WERI-Rb-1 (cell line): ENCODE results near the gene EYS.

Experiments
- DNase-seq: peaks from one replicate; pipeline ENCODE4 v3.0.0-alpha.2; 2020
- H3K27ac ChIP-seq: fragments of 250-450 bp; sonication (Bioruptor Pico); 2 replicates; pipeline ENCODE4 v1.5.1; 2020; ENCODE audit warnings: mild to moderate bottlenecking, moderate library complexity
- H3K27me3 ChIP-seq: fragments of 250-450 bp; sonication (Bioruptor Pico); 2 replicates; pipeline ENCODE4 v1.5.1; 2021; ENCODE audit warnings: mild to moderate bottlenecking, low read depth, moderate library complexity; ENCODE audit not compliant: insufficient read depth, severe bottlenecking
- H3K36me3 ChIP-seq: fragments of 250-450 bp; sonication (Bioruptor Pico); 2 replicates; pipeline ENCODE4 v1.5.1; 2020; ENCODE audit warnings: mild to moderate bottlenecking, moderate library complexity
- H3K4me3 ChIP-seq: 2 replicates; pipeline ENCODE4 v1.5.1; 2011; ENCODE audit warnings: low read depth, mild to moderate bottlenecking, control low read depth, low read length
- H3K9me3 ChIP-seq: fragments of 250-450 bp; sonication (Bioruptor Pico); 2 replicates; pipeline ENCODE4 v1.5.1; 2021; ENCODE audit warnings: mild to moderate bottlenecking, moderate library complexity; ENCODE audit not compliant: severe bottlenecking
- CTCF ChIP-seq: IDR thresholded peaks from 2 replicates; pipeline ENCODE4 v1.5.1; 2011; ENCODE audit warnings: low read depth, mild to moderate bottlenecking, control low read depth, inconsistent platforms, low read length

EYS gene

DNA sequence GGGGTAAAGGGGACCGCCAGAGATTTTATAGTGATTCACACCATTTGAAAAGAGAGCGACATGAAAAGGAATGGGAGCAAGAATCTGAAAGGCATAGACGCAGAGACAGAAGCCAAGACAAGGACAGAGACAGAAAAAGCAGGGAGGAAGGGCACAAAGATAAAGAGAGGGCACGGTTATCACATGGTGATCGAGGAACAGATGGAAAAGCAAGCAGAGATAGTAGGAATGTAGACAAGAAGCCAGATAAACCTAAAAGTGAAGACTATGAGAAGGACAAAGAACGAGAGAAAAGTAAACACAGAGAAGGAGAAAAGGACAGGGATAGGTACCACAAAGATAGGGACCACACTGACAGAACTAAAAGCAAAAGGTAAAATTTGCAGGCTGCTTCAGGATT lies 1993.7 kb downstream of the EYS start:
- no peak for TF ChIP-seq CTCF
- DNase-seq = no peak
- Histone ChIP-seq H3K9me3 (no peaks in the 10 kb centered on the region), H3K27me3 (no peaks in the 10 kb centered on the region), H3K4me3 (no peak overlapping the region), H3K36me3 (peaks cover 41% of the 10 kb centered on the region), H3K27ac (no peak overlapping the region)

DNA sequence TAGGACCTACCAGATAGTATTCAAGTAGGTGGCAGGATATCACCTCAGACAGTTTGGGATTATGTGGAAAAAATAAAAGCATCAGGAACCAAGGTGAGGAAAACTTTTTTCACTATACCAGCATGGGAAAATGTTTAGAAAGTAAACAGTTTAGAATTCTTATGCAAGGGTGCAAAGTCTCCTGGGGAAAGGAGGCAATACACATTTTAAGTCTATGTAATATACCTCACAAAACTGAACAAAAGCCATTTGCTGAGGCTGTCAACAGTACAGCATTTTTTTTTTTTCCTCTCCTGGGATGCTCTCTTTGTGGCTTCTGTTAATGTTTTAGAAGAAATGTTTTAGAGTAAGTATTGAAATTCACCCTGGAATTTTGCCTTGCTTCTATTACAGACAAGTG lies 1997.9 kb downstream of the EYS start:
- H3K27ac ChIP-seq = no peak overlapping the region
- H3K27me3 ChIP-seq = no peaks in the 10 kb centered on the region
- H3K36me3 ChIP-seq = peaks cover 74% of the 10 kb centered on the region
- DNase-seq = no peak
- no peaks in the 10 kb centered on the region for H3K9me3 ChIP-seq
- TF ChIP-seq CTCF = no peak
- no peak overlapping the region for H3K4me3 ChIP-seq

- no peak for DNase-seq
- TF ChIP-seq CTCF = no peak
- H3K36me3 ChIP-seq = peaks cover 77% of the 10 kb centered on the region
- H3K27me3 ChIP-seq = no peaks in the 10 kb centered on the region
- no peak overlapping the region for H3K27ac ChIP-seq
- no peak overlapping the region for H3K4me3 ChIP-seq
- no peaks in the 10 kb centered on the region for H3K9me3 ChIP-seq
Measured at GRCh38 chr6:63708631-63709030, 1998.4 kb downstream of the EYS start.

GRCh38 chr6:63706630-63707029 lies 2000.4 kb downstream of the EYS start:
- no peaks in the 10 kb centered on the region for H3K27me3 ChIP-seq
- TF ChIP-seq CTCF = no peak
- DNase-seq = no peak
- no peak overlapping the region for H3K27ac ChIP-seq
- H3K4me3 ChIP-seq = no peak overlapping the region
- H3K9me3 ChIP-seq = no peaks in the 10 kb centered on the region
- H3K36me3 ChIP-seq = peaks cover 74% of the 10 kb centered on the region

DNA sequence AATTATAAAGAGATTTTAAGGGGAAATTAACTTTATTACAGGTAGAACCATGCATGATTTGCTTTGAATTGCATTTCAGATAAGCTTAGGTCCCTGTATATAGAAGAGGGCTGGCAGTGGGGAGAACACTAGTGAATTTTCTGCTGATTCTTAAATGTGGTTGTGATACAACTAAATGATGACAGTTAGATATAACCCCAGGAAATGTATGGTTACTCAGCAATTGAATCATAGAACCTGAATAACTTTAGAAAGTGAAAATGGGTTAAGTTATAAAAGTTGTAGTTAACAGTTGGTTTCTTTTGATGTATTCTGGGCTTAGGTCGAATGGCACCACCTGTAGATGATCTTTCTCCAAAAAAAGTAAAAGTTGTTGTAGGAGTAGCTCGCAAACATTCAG lies 2001.3 kb downstream of the EYS start:
- no peak overlapping the region for H3K4me3 ChIP-seq
- H3K27ac ChIP-seq = no peak overlapping the region
- no peak for TF ChIP-seq CTCF
- no peak for DNase-seq
- H3K27me3 ChIP-seq = no peaks in the 10 kb centered on the region
- H3K9me3 ChIP-seq = no peaks in the 10 kb centered on the region
- H3K36me3 ChIP-seq = peaks cover 70% of the 10 kb centered on the region

DNA sequence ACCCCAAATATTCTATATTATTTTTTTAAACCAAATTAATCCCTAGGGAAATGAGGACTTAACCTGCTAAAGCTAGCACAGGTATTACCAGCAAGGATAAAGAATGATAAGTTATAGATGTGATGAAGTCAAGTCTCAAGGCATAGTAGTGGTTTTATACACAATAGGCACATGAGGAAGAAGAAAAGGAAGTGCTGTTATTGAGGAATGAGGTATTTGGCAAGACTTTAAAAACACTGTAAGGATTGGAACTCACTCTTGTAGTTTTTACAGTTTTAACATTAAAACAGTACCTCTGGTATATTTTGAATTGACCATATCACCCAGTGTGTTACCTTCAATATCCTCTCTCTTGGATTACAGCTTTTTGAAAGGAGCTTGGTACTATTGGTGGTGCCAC lies 2016.8 kb downstream of the EYS start:
- peaks cover 5% of the 10 kb centered on the region for H3K36me3 ChIP-seq
- H3K4me3 ChIP-seq = no peak overlapping the region
- DNase-seq = no peak
- no peaks in the 10 kb centered on the region for H3K27me3 ChIP-seq
- TF ChIP-seq CTCF = no peak
- H3K27ac ChIP-seq = no peak overlapping the region
- no peaks in the 10 kb centered on the region for H3K9me3 ChIP-seq
